IMR-90 (cell line): ENCODE measurements around the gene CCDC134. TPM values are rescaled to one million over a fixed set of nuclear protein-coding genes. Genes with fewer than 3 reads are reported as not detected.

Experiments
- ATAC-seq: fragments of 200-7000 bp; cut with Tn5 transposase; 2 replicates; pipeline ENCODE4 v1.9.1; 2020; ENCODE audit warnings: low read depth, mild to moderate bottlenecking, moderate library complexity
- BruUV-seq: library from RNA; stranded (reverse); fragments of 400-500 nt; replicated peaks from 2 replicates; lab custom pipeline; 2021; lab: Mats Ljungman, UMichigan
- CTCF ChIA-PET: fragments of 300-600 bp; formaldehyde crosslinking; extraction: SDS; loops from one replicate; lab custom pipeline; 2021; ENCODE audit warnings: antibody characterized with exemption; lab: Yijun Ruan, JAX
- POLR2A ChIA-PET: fragments of 300-600 bp; sonication (Branson Sonifier 250); formaldehyde crosslinking; loops from one replicate; lab custom pipeline; 2022; ENCODE audit warnings: antibody characterized with exemption; ENCODE audit not compliant: unreplicated experiment; lab: Charles Lee
- DNase-seq: peaks from one replicate; pipeline ENCODE4 v3.0.0; 2013
- H2AFZ ChIP-seq: replicated peaks from 2 replicates; pipeline ENCODE3; 2013; ENCODE audit warnings: low read length, mild to moderate bottlenecking; ENCODE audit not compliant: poor library complexity
- H2AK5ac ChIP-seq: 2 replicates; pipeline ENCODE4 v1.6.1; 2013; ENCODE audit warnings: low read depth, low read length, inconsistent platforms
- H2AK9ac ChIP-seq: replicated peaks from 2 replicates; pipeline ENCODE3; 2013; ENCODE audit warnings: mild to moderate bottlenecking, low read depth, low read length, moderate library complexity; ENCODE audit not compliant: poor library complexity
- H2BK120ac ChIP-seq: 2 replicates; pipeline ENCODE4 v1.6.1; 2013; ENCODE audit warnings: low read depth, low read length, inconsistent platforms
- H2BK15ac ChIP-seq: 3 replicates; pipeline ENCODE4 v1.6.1; 2013; ENCODE audit warnings: low read depth, low read length, inconsistent platforms
- H2BK20ac ChIP-seq: 2 replicates; pipeline ENCODE4 v1.6.1; 2013; ENCODE audit warnings: low read depth, mild to moderate bottlenecking, inconsistent platforms, low read length, moderate library complexity
- H2BK5ac ChIP-seq: 2 replicates; pipeline ENCODE4 v1.6.1; 2013; ENCODE audit warnings: mild to moderate bottlenecking, low read depth, low read length, inconsistent platforms; ENCODE audit not compliant: poor library complexity, severe bottlenecking
- H3K14ac ChIP-seq: replicated peaks from 2 replicates; pipeline ENCODE4 v1.6.1; 2013; ENCODE audit warnings: low read depth, low read length, inconsistent platforms
- H3K18ac ChIP-seq: 2 replicates; pipeline ENCODE4 v1.6.1; 2013; ENCODE audit warnings: low read depth, low read length, control low read depth
- H3K23ac ChIP-seq: 2 replicates; pipeline ENCODE4 v1.6.1; 2013; ENCODE audit warnings: low read depth, low read length, inconsistent platforms
- H3K27ac ChIP-seq: 2 replicates; pipeline ENCODE4 v1.5.1; 2013; ENCODE audit warnings: mild to moderate bottlenecking, control low read depth, low read length; ENCODE audit not compliant: insufficient read depth
- H3K27me3 ChIP-seq: 2 replicates; pipeline ENCODE4 v1.6.1; 2013; ENCODE audit warnings: low read length; ENCODE audit not compliant: control insufficient read depth, insufficient read depth
- H3K36me3 ChIP-seq: 2 replicates; pipeline ENCODE4 v1.6.1; 2013; ENCODE audit warnings: low read length, mixed read lengths; ENCODE audit not compliant: control insufficient read depth, insufficient read depth
- H3K4ac ChIP-seq: 2 replicates; pipeline ENCODE4 v1.6.1; 2013; ENCODE audit warnings: low read depth, low read length, inconsistent platforms
- H3K4me1 ChIP-seq: 2 replicates; pipeline ENCODE4 v1.6.1; 2013; ENCODE audit warnings: low read length, mixed read lengths; ENCODE audit not compliant: control insufficient read depth, insufficient read depth
- H3K4me2 ChIP-seq: 2 replicates; pipeline ENCODE4 v1.6.1; 2013; ENCODE audit warnings: low read depth, mild to moderate bottlenecking, control low read depth, low read length, moderate library complexity
- H3K4me3 ChIP-seq: 2 replicates; pipeline ENCODE4 v1.5.1; 2013; ENCODE audit warnings: low read depth, mild to moderate bottlenecking, control low read depth, low read length, moderate library complexity; ENCODE audit not compliant: insufficient read depth
- H3K56ac ChIP-seq: 2 replicates; pipeline ENCODE4 v1.6.1; 2013; ENCODE audit warnings: low read length, inconsistent platforms; ENCODE audit not compliant: insufficient read depth; ENCODE audit errors: extremely low read depth
- H3K79me1 ChIP-seq, 2 experiments: 2 replicates each; pipeline ENCODE4 v1.6.1; 2013; ENCODE audit warnings: low read length in 2 of 2, inconsistent platforms in 1 of 2, low read depth in 1 of 2
- H3K9ac ChIP-seq: 2 replicates; pipeline ENCODE4 v1.6.1; 2013; ENCODE audit warnings: low read depth, low read length, control low read depth
- H3K9me1 ChIP-seq: 2 replicates; pipeline ENCODE4 v1.6.1; 2013; ENCODE audit warnings: low read length, inconsistent platforms; ENCODE audit not compliant: insufficient read depth
- H3K9me3 ChIP-seq: 2 replicates; pipeline ENCODE4 v1.6.1; 2013; ENCODE audit warnings: low read length; ENCODE audit not compliant: control insufficient read depth, insufficient read depth
- H4K20me1 ChIP-seq: 2 replicates; pipeline ENCODE4 v1.6.1; 2013; ENCODE audit warnings: low read length, inconsistent platforms; ENCODE audit not compliant: insufficient read depth
- H4K5ac ChIP-seq: 2 replicates; pipeline ENCODE4 v1.6.1; 2013; ENCODE audit warnings: mild to moderate bottlenecking, low read depth, low read length, control low read depth
- H4K8ac ChIP-seq, 2 experiments: 2 replicates each; pipeline ENCODE4 v1.6.1; 2013; ENCODE audit warnings: low read depth in 2 of 2, low read length in 2 of 2, control low read depth in 1 of 2, inconsistent platforms in 1 of 2
- H4K91ac ChIP-seq: 2 replicates; pipeline ENCODE4 v1.6.1; 2013; ENCODE audit warnings: low read depth, low read length, inconsistent platforms; ENCODE audit not compliant: insufficient read depth
- BHLHE40 ChIP-seq: fragments of 150-350 bp; IDR thresholded peaks from 2 replicates; pipeline ENCODE4 v1.6.1; 2016; ENCODE audit warnings: mild to moderate bottlenecking, low read depth, low read length
- CEBPB ChIP-seq: IDR thresholded peaks from 2 replicates; pipeline ENCODE4 v1.6.1; 2012; ENCODE audit warnings: low read depth, low read length, improper control_type of control experiment
- CHD1 ChIP-seq: IDR thresholded peaks from 2 replicates; pipeline ENCODE4 v1.6.1; 2012; ENCODE audit warnings: low read depth, low read length, improper control_type of control experiment
- CTCF ChIP-seq: conservative IDR thresholded peaks from 2 replicates; pipeline ENCODE4 v1.5.1; 2012; ENCODE audit warnings: mild to moderate bottlenecking, low read depth, low read length, improper control_type of control experiment
- ELK1 ChIP-seq: fragments of 150-350 bp; IDR thresholded peaks from 2 replicates; pipeline ENCODE4 v1.6.1; 2016; ENCODE audit warnings: low read depth, mild to moderate bottlenecking, low read length, moderate library complexity, borderline replicate concordance
- FOS ChIP-seq: fragments of 150-350 bp; IDR thresholded peaks from 2 replicates; pipeline ENCODE4 v1.6.1; 2016; ENCODE audit warnings: low read depth, low read length
- MAFK ChIP-seq: IDR thresholded peaks from 2 replicates; pipeline ENCODE4 v1.6.1; 2012; ENCODE audit warnings: low read depth, low read length, improper control_type of control experiment
- MAZ ChIP-seq: IDR thresholded peaks from 2 replicates; pipeline ENCODE4 v1.6.1; 2012; ENCODE audit warnings: low read depth, mild to moderate bottlenecking, low read length, improper control_type of control experiment, moderate library complexity, borderline replicate concordance
- MXI1 ChIP-seq: IDR thresholded peaks from 2 replicates; pipeline ENCODE4 v1.6.1; 2012; ENCODE audit warnings: low read depth, mild to moderate bottlenecking, low read length, moderate library complexity, borderline replicate concordance
- NFE2L2 ChIP-seq: fragments of 150-350 bp; IDR thresholded peaks from 2 replicates; pipeline ENCODE4 v1.6.1; 2016; ENCODE audit warnings: low read depth, mild to moderate bottlenecking, low read length
- POLR2A ChIP-seq: IDR thresholded peaks from 2 replicates; pipeline ENCODE4 v1.6.1; 2012; ENCODE audit warnings: mild to moderate bottlenecking, low read depth, low read length
- RAD21 ChIP-seq: IDR thresholded peaks from 2 replicates; pipeline ENCODE4 v1.6.1; 2012; ENCODE audit warnings: low read length, improper control_type of control experiment
- RCOR1 ChIP-seq: IDR thresholded peaks from 2 replicates; pipeline ENCODE4 v1.6.1; 2012; ENCODE audit warnings: mild to moderate bottlenecking, low read length, improper control_type of control experiment; ENCODE audit not compliant: insufficient replicate concordance
- RFX5 ChIP-seq: IDR thresholded peaks from 2 replicates; pipeline ENCODE4 v1.8.0; 2012; ENCODE audit warnings: low read depth, mild to moderate bottlenecking, low read length, moderate library complexity
- SMC3 ChIP-seq: fragments of 150-350 bp; IDR thresholded peaks from 2 replicates; pipeline ENCODE4 v1.6.1; 2016; ENCODE audit warnings: low read depth, mild to moderate bottlenecking, antibody characterized with exemption, low read length, moderate library complexity
- USF2 ChIP-seq: fragments of 150-350 bp; IDR thresholded peaks from 2 replicates; pipeline ENCODE4 v1.6.1; 2017; ENCODE audit warnings: mild to moderate bottlenecking, antibody characterized with exemption, low read length, low read depth
- WGBS, 2 experiments: methylation state at CpG; one replicate each; pipeline versions ENCODE4 v1.1.5 to v1.1.7; 2013; ENCODE audit warnings: missing lambda C conversion rate in 2 of 2; ENCODE audit not compliant: insufficient read length in 1 of 2; ENCODE audit errors: extremely low coverage in 2 of 2; 5-methylcytosine and 5-hydroxymethylcytosine counted together
- dilution Hi-C: fragments of 300-500 bp; cut with HindIII; formaldehyde crosslinking; loops from one replicate; pipeline ENCODE4 v1.14.3; 2018; ENCODE audit warnings: low sequenced_read_pairs; ENCODE audit not compliant: unreplicated experiment
- in situ Hi-C: fragments of 300-500 bp; cut with MboI; formaldehyde crosslinking; loops from 3 replicates; pipeline ENCODE4 v1.14.3; 2019; ENCODE audit warnings: low sequenced_read_pairs, inconsistent platforms, mixed read lengths
- intact Hi-C: fragments of 100-400 bp; cut with micrococcal nuclease; formaldehyde crosslinking; loops from 2 replicates; pipeline ENCODE4 v1.10.0; 2022
- polyA plus RNA-seq, 3 experiments: library from polyadenylated mRNA; depleted of rRNA; stranded (reverse); fragments of >200 nt; gene quantifications; 2 replicates each; pipeline ENCODE4 v1.2.3, GENCODE V29; 2012; ENCODE audit warnings: low replicate concordance in 1 of 3
- total RNA-seq: library from RNA; depleted of rRNA; stranded (reverse); fragments of >200 nt; gene quantifications from 2 replicates; pipeline ENCODE4 v1.2.3, GENCODE V29; 2012

CCDC134 gene
- total and polyA plus RNA-seq, 2 of the 4 experiments (the other 2 are of a cell fraction), result 5.1 to 7.0 TPM

GRCh38 chr22:41831383-41831782, 30.9 kb downstream of the CCDC134 start:
- peak overlapping the region; percentile 77; the same call in 1 of the 2 replicates for H2BK20ac ChIP-seq
- no peaks in the 10 kb centered on the region for H3K9me3 ChIP-seq
- TF ChIP-seq MXI1 (no peak), ELK1 (no peak), FOS (no peak), CEBPB (no peak), BHLHE40 (no peak), MAZ (no peak), RFX5 (no peak), MAFK (no peak), CHD1 (no peak), NFE2L2 (no peak), CTCF (no peak), SMC3 (no peak), USF2 (no peak), RAD21 (no peak), RCOR1 (no peak), POLR2A (no peak)
- no peaks in the 10 kb centered on the region for H3K27me3 ChIP-seq
- H4K91ac ChIP-seq, result peak overlapping the region; percentile 8; the same call in 1 of the 2 replicates
- ChIA-PET POLR2A (no interaction called here), CTCF (interaction anchor here (0.6 kb wide), 1 partner anchor 423 kb away, joined by 3 read pairs; no protein-coding TSS in a partner anchor)
- peaks cover 8% of the 10 kb centered on the region for H3K4me1 ChIP-seq
- no peak overlapping the region for H3K14ac ChIP-seq
- no peak overlapping the region for H3K56ac ChIP-seq
- H3K4me3 ChIP-seq, result no peak overlapping the region
- no peaks in the 10 kb centered on the region; the same call in 1 of the 2 replicates for H3K9me1 ChIP-seq
- H2AK9ac ChIP-seq, result no peak overlapping the region
- no peak overlapping the region for H3K4me2 ChIP-seq
- H3K79me1 ChIP-seq, result peaks cover 8 to 31% of the 10 kb centered on the region in 2 experiments; a peak in 3 of 4 replicates
- ATAC-seq (no peak), DNase-seq (no peak)
- H4K20me1 ChIP-seq, result peaks cover 13% of the 10 kb centered on the region; the same call in 1 of the 2 replicates
- H3K36me3 ChIP-seq, result peaks cover 3% of the 10 kb centered on the region; the same call in 1 of the 2 replicates
- peak overlapping the region; percentile 62; the same call in 1 of the 2 replicates for H2BK120ac ChIP-seq
- no peak overlapping the region for H2BK5ac ChIP-seq
- 0 out of 2 replicates have a peak overlapping the region, but pooled peaks have one; percentile 18 for H3K4ac ChIP-seq
- no peak overlapping the region; the same call in 2 of the 3 replicates for H2BK15ac ChIP-seq
- intact Hi-C loops (no loop called here), dilution Hi-C loops (no loop called here), in situ Hi-C loops (no loop called here)
- WGBS, 2 experiments, result 70% methylated on average over 6 of the region's 6 CpGs; no CpG with 5 or more reads in 1 of the 2 experiments
- no peak overlapping the region; a peak in 1 of 4 replicates for H4K8ac ChIP-seq
- 0 out of 2 replicates have a peak overlapping the region, but pooled peaks have one; percentile 12 for H4K5ac ChIP-seq
- peak overlapping the region; percentile 72; the same call in 1 of the 2 replicates for H3K23ac ChIP-seq
- H2AFZ ChIP-seq, result no peak overlapping the region
- H3K27ac ChIP-seq, result no peak overlapping the region
- no peak overlapping the region for H3K9ac ChIP-seq
- no TSS peak for BruUV-seq
- peak overlapping the region; percentile 23; the same call in 1 of the 2 replicates for H2AK5ac ChIP-seq
- H3K18ac ChIP-seq, result no peak overlapping the region
